CD8-positive, alpha-beta memory T cell (primary cell): Measurements from ENCODE around the gene ATCAY. TPM values are rescaled to one million over a fixed set of nuclear protein-coding genes. Genes with fewer than 3 reads are reported as not detected.

Source experiments
- CTCF ChIA-PET: fragments of 350-600 bp; sonication (Branson Sonifier 250); formaldehyde crosslinking; loops from one replicate; lab custom pipeline; 2021; ENCODE audit warnings: antibody characterized with exemption; lab: Charles Lee
- POLR2A ChIA-PET: fragments of 350-600 bp; sonication (Branson Sonifier 250); formaldehyde crosslinking; loops from one replicate; lab custom pipeline; 2021; ENCODE audit warnings: antibody characterized with exemption; lab: Charles Lee
- DNase-seq, 5 donors: peaks; one replicate each; pipeline versions ENCODE4 v3.0.0 to v3.0.0-alpha.2; 2020 to 2022; ENCODE audit warnings: mixed read lengths in 1 of 5
- H3K27ac ChIP-seq: one replicate; pipeline ENCODE4 v1.7.0; 2013; ENCODE audit warnings: low read depth, mild to moderate bottlenecking, low read length, moderate library complexity
- H3K27me3 ChIP-seq: 2 replicates; pipeline ENCODE4 v1.7.0; 2013; ENCODE audit warnings: low read length, mild to moderate bottlenecking; ENCODE audit not compliant: insufficient read depth, poor library complexity, severe bottlenecking
- H3K36me3 ChIP-seq: 2 replicates; pipeline ENCODE4 v1.7.0; 2013; ENCODE audit warnings: mild to moderate bottlenecking, low read length, moderate library complexity; ENCODE audit not compliant: insufficient read depth
- H3K4me1 ChIP-seq: 2 replicates; pipeline ENCODE4 v1.7.0; 2013; ENCODE audit warnings: mild to moderate bottlenecking, low read length, moderate library complexity; ENCODE audit not compliant: insufficient read depth
- H3K4me3 ChIP-seq: 2 replicates; pipeline ENCODE4 v1.7.0; 2013; ENCODE audit warnings: mild to moderate bottlenecking, low read length
- H3K9me3 ChIP-seq: 2 replicates; pipeline ENCODE4 v1.7.0; 2013; ENCODE audit warnings: mild to moderate bottlenecking, low read length
- H3K27ac Mint-ChIP-seq, 8 donors: one replicate each; pipeline ENCODE4 v1.8.0; 2020 to 2021; ENCODE audit warnings: mixed read lengths in 8 of 8, mild to moderate bottlenecking in 6 of 8, inconsistent platforms in 3 of 8, moderate library complexity in 3 of 8
- H3K27me3 Mint-ChIP-seq, 2 donors: one replicate each; pipeline ENCODE4 v1.8.0; 2020 to 2021; ENCODE audit warnings: mixed read lengths in 2 of 2, mild to moderate bottlenecking in 1 of 2, moderate library complexity in 1 of 2
- H3K36me3 Mint-ChIP-seq, 3 donors: one replicate each; pipeline ENCODE4 v1.8.0; 2020 to 2021; ENCODE audit warnings: mixed read lengths in 3 of 3, inconsistent platforms in 1 of 3, mild to moderate bottlenecking in 1 of 3
- H3K4me1 Mint-ChIP-seq, 3 donors: one replicate each; pipeline ENCODE4 v1.8.0; 2020 to 2021; ENCODE audit warnings: mixed read lengths in 3 of 3, inconsistent platforms in 1 of 3, mild to moderate bottlenecking in 1 of 3
- H3K4me3 Mint-ChIP-seq, 7 donors: one replicate each; pipeline ENCODE4 v1.8.0; 2020 to 2021; ENCODE audit warnings: mixed read lengths in 7 of 7, mild to moderate bottlenecking in 6 of 7, moderate library complexity in 4 of 7, inconsistent platforms in 2 of 7
- H3K9me3 Mint-ChIP-seq, 5 donors: one replicate each; pipeline ENCODE4 v1.8.0; 2020 to 2022; ENCODE audit warnings: mixed read lengths in 5 of 5, mild to moderate bottlenecking in 3 of 5, moderate library complexity in 2 of 5, inconsistent platforms in 1 of 5
- polyA plus RNA-seq: library from polyadenylated mRNA; unstranded; fragments of 300-500 nt; fragmentation: Illumina TruSeq; gene quantifications from one replicate; pipeline ENCODE4 v1.2.3, GENCODE V29; 2021
- total RNA-seq, 2 experiments: library from RNA; stranded (reverse); gene quantifications; one replicate each; pipeline ENCODE4 v1.2.3, GENCODE V29; 2021

The ATCAY gene
- total and polyA plus RNA-seq, 3 experiments from 2014 or later, result not detected

DNA sequence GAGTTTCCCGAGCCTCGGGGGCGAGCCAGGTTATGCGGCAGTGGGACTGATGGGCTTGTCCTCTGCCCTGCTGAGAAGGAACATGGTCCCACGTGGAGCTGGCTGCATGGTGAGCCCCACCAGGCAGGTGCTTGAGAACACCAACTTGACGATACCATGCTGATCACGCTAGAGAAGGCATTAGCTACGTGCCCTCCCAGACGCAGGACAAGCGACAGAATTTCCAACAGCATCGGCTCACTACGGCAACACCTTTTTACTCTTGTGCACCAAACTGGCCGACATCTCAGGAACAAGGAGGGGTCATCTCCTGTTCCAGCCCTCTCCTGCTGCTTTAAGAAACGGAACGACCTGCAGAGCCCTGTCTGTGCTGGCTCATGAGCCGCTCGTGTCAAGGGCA lies 20.0 kb upstream of the ATCAY start:
- POLR2A ChIA-PET, result no interaction called here
- H3K27ac ChIP-seq, result no peak overlapping the region
- no peaks in the 10 kb centered on the region for H3K9me3 ChIP-seq
- CTCF ChIA-PET, result interaction anchor here (1.6 kb wide), 1 partner anchor 8 kb away, joined by 5 read pairs; no protein-coding TSS in a partner anchor
- Mint-ChIP-seq H3K36me3 (no peaks in the 10 kb centered on the region), H3K4me1 (no peaks in the 10 kb centered on the region), H3K27me3 (peaks cover 8% of the 10 kb centered on the region in 2 donors), H3K4me3 (no peak overlapping the region), H3K27ac (no peak overlapping the region), H3K9me3 (no peaks in the 10 kb centered on the region)
- H3K4me1 ChIP-seq, result no peaks in the 10 kb centered on the region
- no peaks in the 10 kb centered on the region for H3K36me3 ChIP-seq
- DNase-seq, result no peak
- no peak overlapping the region for H3K4me3 ChIP-seq
- H3K27me3 ChIP-seq, result no peaks in the 10 kb centered on the region

DNA sequence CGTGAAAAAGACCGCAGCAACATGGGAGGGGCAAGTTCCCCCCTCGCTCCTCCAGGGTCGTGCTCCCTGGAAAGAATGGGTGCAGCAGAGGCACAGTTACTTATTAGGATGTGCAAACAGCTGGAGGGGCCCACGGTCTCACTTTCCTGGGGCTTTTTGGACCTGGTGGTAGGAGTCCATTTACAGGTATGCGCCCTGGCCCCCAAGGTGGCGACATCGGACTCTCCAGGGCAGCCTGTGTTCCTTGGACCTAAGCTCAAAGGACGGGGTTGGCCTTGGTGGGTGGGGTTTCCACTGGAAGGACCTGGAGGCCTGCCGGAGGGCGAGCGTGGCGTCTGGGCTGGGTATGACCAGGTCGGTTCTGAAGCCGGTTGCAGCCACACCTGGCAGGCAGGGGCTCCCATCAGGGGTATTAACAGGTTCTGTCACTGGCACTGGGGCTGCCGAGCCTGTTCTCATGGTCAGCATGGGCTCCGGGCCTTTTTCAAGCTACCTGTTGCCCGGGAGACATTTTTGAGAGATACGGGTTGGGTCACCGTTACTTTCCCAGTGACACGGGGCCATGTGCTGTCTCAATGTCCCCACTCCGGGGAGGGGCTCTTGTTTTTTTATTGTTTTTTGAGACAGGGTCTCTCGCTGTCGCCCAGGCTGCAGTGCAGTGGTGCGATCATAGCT lies 17.5 kb upstream of the ATCAY start:
- ChIA-PET CTCF (interaction anchor here (0.6 kb wide), 1 partner anchor 67 kb away, joined by 3 read pairs; no protein-coding TSS in a partner anchor), POLR2A (no interaction called here)
- Mint-ChIP-seq H3K9me3 (peaks cover 0 to under 1% (median 0%) of the 10 kb centered on the region in 5 donors), H3K27ac (no peak overlapping the region), H3K4me1 (peaks cover 0 to 6% (median 0%) of the 10 kb centered on the region in 3 donors), H3K36me3 (no peaks in the 10 kb centered on the region), H3K4me3 (no peak overlapping the region), H3K27me3 (peaks cover 23 to 28% of the 10 kb centered on the region in 2 donors)
- peaks cover 4% of the 10 kb centered on the region for H3K27me3 ChIP-seq
- DNase-seq, result no peak
- H3K36me3 ChIP-seq, result no peaks in the 10 kb centered on the region
- H3K9me3 ChIP-seq, result no peaks in the 10 kb centered on the region
- H3K4me1 ChIP-seq, result no peaks in the 10 kb centered on the region
- H3K27ac ChIP-seq, result no peak overlapping the region
- no peak overlapping the region for H3K4me3 ChIP-seq

DNA sequence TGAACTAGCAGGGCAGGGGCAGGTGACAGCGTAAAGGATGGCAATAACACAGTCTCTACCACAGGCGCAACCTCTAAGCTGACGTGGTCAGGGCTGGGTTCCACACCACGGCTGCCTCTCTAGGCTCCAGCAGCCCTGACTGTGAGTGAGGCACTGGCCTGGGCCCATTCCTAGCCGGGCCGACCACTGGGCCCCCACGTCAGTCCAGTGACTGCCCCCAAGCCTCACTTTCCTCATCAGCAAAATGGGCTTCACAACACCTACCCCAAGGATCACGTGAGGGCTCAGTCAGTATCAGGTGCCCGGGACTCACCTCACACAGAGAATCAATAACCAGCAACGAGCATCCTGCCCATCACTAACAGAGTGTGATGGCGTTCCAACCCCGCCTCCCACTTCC lies 16.8 kb upstream of the ATCAY start:
- Mint-ChIP-seq H3K9me3 (peaks cover 0 to 2% (median 0%) of the 10 kb centered on the region in 5 donors), H3K4me3 (no peak overlapping the region), H3K27me3 (peaks cover 26 to 32% of the 10 kb centered on the region in 2 donors), H3K36me3 (no peaks in the 10 kb centered on the region), H3K27ac (no peak overlapping the region), H3K4me1 (peaks cover 0 to 10% (median 2%) of the 10 kb centered on the region in 3 donors)
- H3K36me3 ChIP-seq, result no peaks in the 10 kb centered on the region
- POLR2A ChIA-PET, result no interaction called here
- no peaks in the 10 kb centered on the region for H3K9me3 ChIP-seq
- CTCF ChIA-PET, result no interaction called here
- no peak for DNase-seq
- no peak overlapping the region for H3K4me3 ChIP-seq
- H3K27ac ChIP-seq, result no peak overlapping the region
- peaks cover 7% of the 10 kb centered on the region for H3K27me3 ChIP-seq
- H3K4me1 ChIP-seq, result no peaks in the 10 kb centered on the region

DNA sequence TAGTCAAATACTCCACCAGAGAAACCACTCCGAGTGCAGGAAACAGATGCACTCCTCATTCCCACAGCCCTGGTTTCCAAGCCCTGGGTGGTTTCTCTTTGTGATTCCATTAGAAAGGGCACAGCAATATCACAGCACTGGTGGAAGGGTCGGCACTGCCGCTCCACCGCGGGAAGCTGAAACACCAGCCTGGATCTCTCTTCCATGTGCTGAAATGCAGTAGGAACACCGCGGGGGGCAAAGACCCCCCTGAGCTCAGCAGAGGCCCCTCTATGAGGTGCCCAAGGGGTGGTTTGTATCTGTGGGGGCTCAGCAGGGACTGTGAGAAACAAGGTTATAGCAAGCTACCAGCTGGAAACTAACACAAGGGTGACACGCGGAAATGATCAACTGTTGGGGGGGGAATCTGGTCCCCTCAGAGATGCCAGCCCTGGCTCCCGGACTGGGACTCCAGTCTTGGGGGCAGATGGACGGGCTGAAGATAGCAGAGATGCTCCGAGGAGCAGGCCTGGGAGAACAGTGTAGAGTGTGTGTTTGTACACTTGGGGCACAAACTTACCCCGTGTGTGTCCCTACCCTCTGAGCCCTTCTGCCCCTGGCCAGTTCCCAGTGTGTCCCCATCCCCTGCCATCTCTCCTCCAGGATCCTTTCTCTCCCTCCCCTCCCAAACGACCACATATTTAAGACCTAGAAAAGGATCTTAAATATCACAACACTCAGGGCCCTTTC lies 13.4 kb upstream of the ATCAY start:
- Histone ChIP-seq H3K27ac (no peak overlapping the region), H3K4me3 (no peak overlapping the region), H3K36me3 (no peaks in the 10 kb centered on the region), H3K27me3 (peaks cover 17% of the 10 kb centered on the region), H3K9me3 (no peaks in the 10 kb centered on the region), H3K4me1 (no peaks in the 10 kb centered on the region)
- Mint-ChIP-seq H3K4me1 (peaks cover 5 to 18% (median 6%) of the 10 kb centered on the region in 3 donors), H3K4me3 (peak overlapping the region in 1 of 7 donors; percentile 38), H3K9me3 (peaks cover 0 to 4% (median 3%) of the 10 kb centered on the region in 5 donors), H3K27ac (peak overlapping the region in 1 of 8 donors; percentile 15), H3K36me3 (no peaks in the 10 kb centered on the region), H3K27me3 (peaks cover 36 to 43% of the 10 kb centered on the region in 2 donors)
- POLR2A ChIA-PET, result no interaction called here
- CTCF ChIA-PET, result no interaction called here
- no peak for DNase-seq

DNA sequence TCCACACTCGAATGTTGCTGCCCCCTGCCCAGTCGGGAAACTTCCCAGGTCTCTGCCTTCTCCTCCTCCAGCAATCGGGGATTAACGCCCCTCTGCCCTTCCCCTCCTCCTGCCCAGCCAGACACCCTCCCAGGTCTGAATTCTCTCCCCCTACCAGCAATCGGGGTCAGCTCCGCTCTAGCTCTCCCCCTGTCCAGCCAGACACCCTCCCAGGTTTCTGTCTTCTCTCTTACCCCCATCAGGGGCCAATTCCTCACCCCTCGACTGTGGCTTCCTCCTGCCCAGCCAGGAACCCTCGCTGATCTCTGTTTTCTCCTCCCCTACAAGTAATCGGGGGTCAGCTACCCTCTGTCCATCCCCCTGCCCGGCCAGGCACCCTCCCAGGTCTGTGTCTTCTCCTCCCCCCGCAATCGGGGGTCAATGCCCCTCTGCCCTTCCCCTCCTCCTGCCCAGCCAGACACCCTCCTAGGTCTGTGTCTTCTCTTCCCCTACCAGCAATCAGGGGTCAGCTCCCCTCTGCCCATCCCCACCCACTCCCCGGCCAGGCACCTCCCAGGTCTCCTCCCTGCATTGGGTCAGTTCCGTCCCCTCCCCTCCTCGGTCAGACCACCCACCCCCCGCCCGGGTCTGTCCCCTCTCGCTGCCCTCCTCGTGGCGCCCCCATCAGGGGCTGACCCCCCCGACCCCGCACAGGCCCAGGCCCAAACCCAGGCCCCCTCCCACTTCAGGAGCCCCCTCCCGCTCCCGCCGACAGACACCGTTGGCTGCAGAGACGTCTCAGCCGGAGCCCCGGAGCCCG lies 12.3 kb upstream of the ATCAY start:
- H3K9me3 Mint-ChIP-seq, result peaks cover 0 to 4% (median 3%) of the 10 kb centered on the region in 5 donors
- no peaks in the 10 kb centered on the region for H3K36me3 Mint-ChIP-seq
- ChIA-PET CTCF (no interaction called here), POLR2A (no interaction called here)
- peaks cover 36 to 43% of the 10 kb centered on the region in 2 donors for H3K27me3 Mint-ChIP-seq
- peak overlapping the region in 4 of 7 donors; percentile 26 to 58 (median 48) for H3K4me3 Mint-ChIP-seq
- Histone ChIP-seq H3K4me1 (no peaks in the 10 kb centered on the region), H3K27me3 (peaks cover 17% of the 10 kb centered on the region), H3K4me3 (no peak overlapping the region), H3K9me3 (no peaks in the 10 kb centered on the region), H3K27ac (no peak overlapping the region), H3K36me3 (no peaks in the 10 kb centered on the region)
- peaks cover 5 to 18% (median 6%) of the 10 kb centered on the region in 3 donors for H3K4me1 Mint-ChIP-seq
- no peak for DNase-seq
- H3K27ac Mint-ChIP-seq, result no peak overlapping the region

DNA sequence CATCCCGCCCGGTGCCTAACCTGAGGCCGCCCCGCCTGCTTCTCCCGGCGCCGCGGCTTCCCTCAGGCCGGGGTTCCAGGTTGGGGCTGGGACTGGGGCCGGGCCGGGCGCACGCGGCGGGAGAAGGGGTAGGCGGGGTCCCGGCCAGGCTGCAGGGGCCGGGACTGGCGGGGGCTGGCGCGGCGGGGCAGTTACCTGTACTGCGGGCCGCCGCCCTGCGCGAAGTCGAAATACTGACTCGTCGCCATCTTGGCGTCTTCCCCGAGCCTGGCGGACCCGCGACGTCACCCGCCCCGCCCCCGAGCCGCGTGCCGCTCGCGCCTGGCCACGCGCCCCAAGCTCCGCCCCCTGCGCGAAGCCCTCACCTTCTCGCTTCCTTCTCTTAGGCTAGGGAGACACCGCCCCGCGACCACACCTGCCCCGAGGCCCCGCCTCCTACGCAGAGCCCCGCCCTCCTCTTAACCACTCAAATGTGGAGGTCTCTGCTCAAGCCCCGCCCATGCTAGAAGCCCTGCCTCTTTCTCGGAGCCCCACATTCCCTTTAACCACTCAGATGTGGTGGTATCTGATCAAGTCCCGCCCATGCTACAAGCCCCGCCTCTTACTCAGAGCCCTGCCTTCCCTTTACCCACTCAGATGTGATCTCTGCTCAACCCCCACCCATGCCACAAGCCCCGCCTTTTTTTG lies 11.6 kb upstream of the ATCAY start, which contains the start of gene ZFR2:
Gene ZFR2, minus strand, starts transcription at position 269 of the 687 bp plus-strand sequence. Its CDS starts 21 bp downstream, at position 248.
- DNase-seq, result peak in 2 of 5 donors; percentile 9 to 20
- no peaks in the 10 kb centered on the region for H3K9me3 ChIP-seq
- H3K27ac Mint-ChIP-seq, result peak within 1 kb of the TSS in 2 of 8 donors; percentile 24 to 74
- peaks cover 5 to 18% (median 6%) of the 10 kb centered on the region in 3 donors for H3K4me1 Mint-ChIP-seq
- ChIA-PET POLR2A (no interaction called here), CTCF (no interaction called here)
- no peaks in the 10 kb centered on the region for H3K4me1 ChIP-seq
- peaks cover 17% of the 10 kb centered on the region for H3K27me3 ChIP-seq
- H3K27ac ChIP-seq, result no peak within 1 kb of the TSS
- H3K9me3 Mint-ChIP-seq, result peaks cover 0 to 4% (median 3%) of the 10 kb centered on the region in 5 donors
- no peak within 1 kb of the TSS for H3K4me3 ChIP-seq
- H3K27me3 Mint-ChIP-seq, result peaks cover 36 to 46% of the 10 kb centered on the region in 2 donors
- H3K4me3 Mint-ChIP-seq, result peak within 1 kb of the TSS in 6 of 7 donors; percentile 31 to 58 (median 44)
- no peaks in the 10 kb centered on the region for H3K36me3 ChIP-seq
- no peaks in the 10 kb centered on the region for H3K36me3 Mint-ChIP-seq

DNA sequence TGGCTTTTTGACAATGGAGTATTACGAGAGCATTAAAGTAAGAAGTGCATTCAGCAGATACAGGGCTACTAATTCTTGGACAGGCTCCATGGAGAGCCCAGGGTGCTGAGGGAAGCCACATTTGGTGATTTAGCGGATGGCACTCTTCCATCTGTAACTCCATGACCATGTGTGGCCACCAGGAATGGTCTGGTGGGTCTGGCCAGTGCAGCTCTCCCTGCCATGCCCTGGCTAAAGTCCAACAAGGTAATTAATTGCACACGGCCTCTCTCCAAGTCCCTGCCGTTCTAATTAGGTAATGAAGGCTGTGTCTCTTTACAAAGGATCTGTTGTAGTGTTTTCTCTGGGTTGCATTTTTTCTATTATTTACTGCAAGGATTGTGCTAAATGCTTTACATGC lies 7.3 kb upstream of the ATCAY start:
- Mint-ChIP-seq H3K27me3 (peaks cover 29 to 42% of the 10 kb centered on the region in 2 donors), H3K4me3 (no peak overlapping the region), H3K27ac (no peak overlapping the region), H3K9me3 (peaks cover 0 to 6% (median 2%) of the 10 kb centered on the region in 5 donors), H3K4me1 (peaks cover 5 to 10% (median 5%) of the 10 kb centered on the region in 3 donors), H3K36me3 (no peaks in the 10 kb centered on the region)
- CTCF ChIA-PET, result no interaction called here
- POLR2A ChIA-PET, result no interaction called here
- Histone ChIP-seq H3K27ac (no peak overlapping the region), H3K27me3 (peaks cover 16% of the 10 kb centered on the region), H3K9me3 (no peaks in the 10 kb centered on the region), H3K4me1 (no peaks in the 10 kb centered on the region), H3K36me3 (no peaks in the 10 kb centered on the region), H3K4me3 (no peak overlapping the region)
- DNase-seq, result no peak
